Heart left ventricle (tissue), 13 donors: ENCODE data around the gene GEN1.

Experiments used
- POLR2A ChIP-seq, 2 donors: fragments of 450-650 bp; IDR thresholded peaks; one replicate each; pipeline ENCODE4 v1.6.1; 2017; ENCODE audit warnings: antibody characterized with exemption in 2 of 2, mild to moderate bottlenecking in 2 of 2, moderate library complexity in 2 of 2
- TF ChIP-seq, protein P1 (sequence below), 12 donors: fragments of 200-600 bp; sonication (generic) in 4 of 12; IDR thresholded peaks; one replicate each; pipeline versions ENCODE4 v1.5.0 to v1.8.0; 2018 to 2022; ENCODE audit warnings: antibody characterized with exemption in 12 of 12, mild to moderate bottlenecking in 5 of 12
- donor health status: ischemic (EF 13 %, LVEDD 7.1; RV severe dilation, severe dysfunction).
- donor health status: DM: no; HTN: yes; CAD: no.
- donor health status: DM: no; HTN: no; CAD: no.
- donor health status: ischemic (EF 25% LVEDD 6.9; RV normal size, moderate dysfunction).
- donor health status: ischemic (EF 25% LVEDD 5.7; RV mildly dilated, moderate dysfunction).
- donor health status: ischemic (EF 35%, LVEDD 5.7; RV mildly dilated, moderate dysfunction).
- donor health status: nonischemic (EF 11% LVEDD 7.7; RV severe dilation, severe dysfunction).
- donor health status: DM: yes; HTN: yes; CAD: no.
- donor health status: PGD.
- donor health status: ischemic (EF 29% LVEDD 5.4; RV normal size, mild dysfunction).
- donor health status: nonischemic (EF 23%, LVEDD 6.1; RV moderate dilation, normal function).

DNA sequence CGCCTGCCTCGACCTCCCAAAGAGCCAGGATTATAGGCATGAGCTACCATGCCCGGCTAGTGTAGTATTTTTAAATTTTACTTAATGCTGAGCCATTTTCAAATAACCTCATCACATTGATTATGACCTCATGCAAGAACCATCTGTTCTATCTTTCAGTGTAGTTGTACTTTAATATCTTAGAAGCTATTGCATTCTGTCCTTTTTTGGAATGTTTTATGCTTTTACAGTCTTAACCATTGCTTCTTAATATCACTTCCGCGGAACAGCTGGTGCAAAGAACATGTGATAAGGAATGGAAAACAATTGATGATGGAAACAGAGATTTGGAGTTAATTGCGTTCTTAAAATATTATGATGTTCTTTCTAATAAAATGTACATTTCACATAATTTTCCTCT, 2.7 kb downstream of the GEN1 start:
- TF ChIP-seq, protein P1, sequence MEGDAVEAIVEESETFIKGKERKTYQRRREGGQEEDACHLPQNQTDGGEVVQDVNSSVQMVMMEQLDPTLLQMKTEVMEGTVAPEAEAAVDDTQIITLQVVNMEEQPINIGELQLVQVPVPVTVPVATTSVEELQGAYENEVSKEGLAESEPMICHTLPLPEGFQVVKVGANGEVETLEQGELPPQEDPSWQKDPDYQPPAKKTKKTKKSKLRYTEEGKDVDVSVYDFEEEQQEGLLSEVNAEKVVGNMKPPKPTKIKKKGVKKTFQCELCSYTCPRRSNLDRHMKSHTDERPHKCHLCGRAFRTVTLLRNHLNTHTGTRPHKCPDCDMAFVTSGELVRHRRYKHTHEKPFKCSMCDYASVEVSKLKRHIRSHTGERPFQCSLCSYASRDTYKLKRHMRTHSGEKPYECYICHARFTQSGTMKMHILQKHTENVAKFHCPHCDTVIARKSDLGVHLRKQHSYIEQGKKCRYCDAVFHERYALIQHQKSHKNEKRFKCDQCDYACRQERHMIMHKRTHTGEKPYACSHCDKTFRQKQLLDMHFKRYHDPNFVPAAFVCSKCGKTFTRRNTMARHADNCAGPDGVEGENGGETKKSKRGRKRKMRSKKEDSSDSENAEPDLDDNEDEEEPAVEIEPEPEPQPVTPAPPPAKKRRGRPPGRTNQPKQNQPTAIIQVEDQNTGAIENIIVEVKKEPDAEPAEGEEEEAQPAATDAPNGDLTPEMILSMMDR (IDR thresholded peaks at IDR 0.05), result no peak
- no peak for TF ChIP-seq POLR2A (IDR thresholded peaks at IDR 0.05)
